GM23248 (cell line): ENCODE data around the gene RBKS. TPM values are rescaled to one million over a fixed set of nuclear protein-coding genes. Genes with fewer than 3 reads are reported as not detected.

Experiments
- DNase-seq: peaks from one replicate; pipeline ENCODE4 v3.0.0-alpha.2; 2015
- H2AFZ ChIP-seq: fragments of 200-600 bp; sonication (generic); 2 replicates; pipeline ENCODE4 v1.6.1; 2016; ENCODE audit warnings: antibody characterized with exemption
- H3F3A ChIP-seq: fragments of 200-600 bp; sonication (generic); 2 replicates; pipeline ENCODE4 v1.6.1; 2016; ENCODE audit warnings: mild to moderate bottlenecking, antibody characterized with exemption, mixed run types; ENCODE audit not compliant: insufficient read depth
- H3K27ac ChIP-seq: fragments of 200-600 bp; sonication (generic); 2 replicates; pipeline ENCODE4 v1.5.1; 2016; ENCODE audit warnings: mild to moderate bottlenecking
- H3K27me3 ChIP-seq: fragments of 200-600 bp; sonication (generic); replicated peaks from 2 replicates; pipeline ENCODE4 v1.6.1; 2016; ENCODE audit warnings: mild to moderate bottlenecking; ENCODE audit not compliant: insufficient read depth
- H3K36me3 ChIP-seq: fragments of 200-600 bp; sonication (generic); 2 replicates; pipeline ENCODE4 v1.6.1; 2016; ENCODE audit warnings: low read depth, mild to moderate bottlenecking
- H3K4me1 ChIP-seq: fragments of 200-600 bp; sonication (generic); 2 replicates; pipeline ENCODE4 v1.6.1; 2016; ENCODE audit warnings: mild to moderate bottlenecking; ENCODE audit not compliant: insufficient read depth
- H3K4me2 ChIP-seq: fragments of 200-600 bp; sonication (generic); one replicate; pipeline ENCODE4 v1.6.1; 2016; ENCODE audit warnings: mild to moderate bottlenecking; ENCODE audit not compliant: unreplicated experiment
- H3K4me3 ChIP-seq: fragments of 200-600 bp; sonication (generic); 2 replicates; pipeline ENCODE4 v1.5.1; 2016; ENCODE audit warnings: mild to moderate bottlenecking
- H3K79me2 ChIP-seq: fragments of 200-600 bp; sonication (generic); 2 replicates; pipeline ENCODE4 v1.6.1; 2016; ENCODE audit warnings: mild to moderate bottlenecking; ENCODE audit not compliant: insufficient read depth
- H3K9ac ChIP-seq: fragments of 200-600 bp; sonication (generic); 2 replicates; pipeline ENCODE4 v1.6.1; 2016; ENCODE audit warnings: mild to moderate bottlenecking
- H3K9me2 ChIP-seq: fragments of 200-600 bp; sonication (generic); 2 replicates; pipeline ENCODE4 v1.6.1; 2016; ENCODE audit warnings: mixed run types, mild to moderate bottlenecking, moderate library complexity; ENCODE audit not compliant: insufficient read depth
- H3K9me3 ChIP-seq: fragments of 200-600 bp; sonication (generic); one replicate; pipeline ENCODE4 v1.6.1; 2017; ENCODE audit warnings: low read depth
- H4K20me1 ChIP-seq: fragments of 200-600 bp; sonication (generic); 2 replicates; pipeline ENCODE4 v1.6.0; 2016; ENCODE audit not compliant: insufficient read depth
- EZH2 ChIP-seq: fragments of 200-600 bp; sonication (generic); IDR thresholded peaks from 2 replicates; pipeline ENCODE4 v1.6.1; 2018; ENCODE audit warnings: antibody characterized with exemption, mild to moderate bottlenecking; ENCODE audit not compliant: insufficient read depth, poor library complexity, severe bottlenecking
- EZH2phosphoT487 ChIP-seq: fragments of 200-600 bp; sonication (generic); IDR thresholded peaks from 2 replicates; pipeline ENCODE4 v1.6.1; 2018; ENCODE audit warnings: antibody characterized with exemption, moderate library complexity, mild to moderate bottlenecking, low read depth; ENCODE audit not compliant: insufficient read depth
- WGBS, 2 experiments: methylation state at CpG; one replicate each; pipeline ENCODE4 v1.1.6; 2015 to 2017; ENCODE audit warnings: low lambda C conversion rate in 2 of 2, low coverage in 1 of 2; ENCODE audit errors: missing lambda C conversion rate in 2 of 2; 5-methylcytosine and 5-hydroxymethylcytosine counted together
- in situ Hi-C: fragments of 300-500 bp; cut with MboI; formaldehyde crosslinking; loops from 2 replicates; pipeline ENCODE4 v1.15.0; 2020
- polyA plus RNA-seq: library from polyadenylated mRNA; unstranded; fragments of >200 nt; fragmentation: Nextera tagmentation; extraction: Ambion mirVana; gene quantifications from 2 replicates; pipeline ENCODE4 v1.2.1, GENCODE V29; 2016
- total RNA-seq: library from RNA; depleted of rRNA; stranded (reverse); fragments of >200 nt; shearing (Covaris generic); gene quantifications from 2 replicates; pipeline ENCODE4 v1.2.3, GENCODE V29; 2014

RBKS gene
- total and polyA plus RNA-seq, 2 experiments from 2014 or later: 2.8 to 3.6 TPM

DNA sequence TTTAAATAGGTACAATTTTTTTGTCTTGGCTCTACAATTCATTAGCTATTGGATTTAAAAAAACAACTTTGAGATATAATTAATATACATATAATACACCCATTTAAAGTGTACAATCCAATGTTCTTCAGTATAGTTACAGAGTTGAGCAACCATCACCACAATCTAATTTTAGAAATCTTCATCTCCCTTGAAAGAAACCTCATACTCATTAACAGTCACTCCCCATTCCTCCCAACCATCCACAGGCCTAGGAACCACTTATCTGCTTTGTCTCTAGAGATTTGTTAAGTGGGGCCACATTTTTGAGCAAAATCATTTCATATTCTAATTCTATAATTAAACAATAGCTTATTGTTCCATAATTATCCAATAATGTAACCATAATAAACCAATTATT lies 86.0 kb downstream of the RBKS start:
- Histone ChIP-seq H3K36me3 (no peaks in the 10 kb centered on the region), H3K9me3 (no peaks in the 10 kb centered on the region), H4K20me1 (no peaks in the 10 kb centered on the region), H3K79me2 (no peaks in the 10 kb centered on the region), H3K27ac (peak overlapping the region; percentile 1; the same call in 1 of the 2 replicates), H3K9ac (no peak overlapping the region), H3K4me1 (peaks cover 38% of the 10 kb centered on the region), H3K27me3 (no peaks in the 10 kb centered on the region), H3K4me2 (peak overlapping the region; percentile 27), H3K9me2 (no peaks in the 10 kb centered on the region), H3F3A (peaks cover 23% of the 10 kb centered on the region), H2AFZ (no peak overlapping the region), H3K4me3 (no peak overlapping the region)
- in situ Hi-C loops: no loop called here
- no peak for TF ChIP-seq EZH2
- TF ChIP-seq EZH2phosphoT487: no peak
- peak; percentile 59 for DNase-seq

DNA sequence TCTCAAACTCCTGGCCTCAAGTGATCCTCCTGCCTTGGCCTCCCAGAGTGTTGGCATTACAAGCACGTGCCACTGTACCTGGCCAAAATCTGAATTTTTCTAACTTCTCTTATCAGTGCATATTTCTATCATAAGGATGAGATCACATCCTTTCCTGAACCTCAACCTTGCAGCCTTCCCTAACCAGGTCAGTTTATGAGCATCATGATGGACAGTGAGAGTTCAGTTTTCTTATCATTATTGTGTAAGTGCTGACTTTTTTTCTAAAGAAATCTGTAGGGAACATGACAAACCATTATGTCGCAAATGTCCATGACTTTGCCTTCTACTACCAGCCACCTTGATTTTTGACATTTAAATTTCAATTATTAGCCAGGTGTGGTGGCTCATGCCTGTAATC lies 87.1 kb downstream of the RBKS start:
- H3F3A ChIP-seq: peaks cover 24% of the 10 kb centered on the region
- no peak overlapping the region for H2AFZ ChIP-seq
- in situ Hi-C loops: no loop called here
- no peak overlapping the region for H3K4me2 ChIP-seq
- no peaks in the 10 kb centered on the region for H3K36me3 ChIP-seq
- TF ChIP-seq EZH2 (no peak), EZH2phosphoT487 (no peak)
- WGBS, 2 experiments: 99 to 100% methylated on average over 2 of the region's 2 CpGs
- H3K27ac ChIP-seq: no peak overlapping the region
- no peak overlapping the region for H3K4me3 ChIP-seq
- H3K9ac ChIP-seq: no peak overlapping the region
- H3K9me3 ChIP-seq: no peaks in the 10 kb centered on the region
- H3K27me3 ChIP-seq: no peaks in the 10 kb centered on the region
- no peaks in the 10 kb centered on the region for H3K9me2 ChIP-seq
- H3K79me2 ChIP-seq: no peaks in the 10 kb centered on the region
- no peaks in the 10 kb centered on the region for H4K20me1 ChIP-seq
- no peak for DNase-seq
- peaks cover 42% of the 10 kb centered on the region for H3K4me1 ChIP-seq

DNA sequence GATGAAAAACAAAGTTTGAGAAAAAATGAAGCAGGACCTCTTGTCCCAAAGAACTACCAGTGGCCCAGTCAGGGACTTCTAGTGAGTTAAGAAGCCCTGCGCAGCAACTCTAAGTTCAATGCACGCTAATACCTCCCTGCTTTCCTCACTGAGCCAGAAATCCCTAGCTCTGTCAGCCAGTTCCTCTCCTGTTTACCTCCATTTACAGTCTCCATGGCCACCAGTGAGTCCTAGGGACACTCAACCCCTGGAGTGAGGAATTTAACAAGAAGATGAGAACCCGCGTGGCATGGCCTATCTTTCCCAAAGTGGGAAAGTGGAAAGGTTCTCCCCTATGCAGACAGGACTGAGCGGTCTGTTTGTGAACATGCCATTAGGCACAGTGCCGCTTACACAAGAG lies 87.6 kb downstream of the RBKS start:
- no peak overlapping the region for H2AFZ ChIP-seq
- 99% methylated on average over 6 of the region's 6 CpGs for WGBS, 2 experiments
- H3K9me3 ChIP-seq: no peaks in the 10 kb centered on the region
- no peaks in the 10 kb centered on the region for H3K27me3 ChIP-seq
- H3K9ac ChIP-seq: no peak overlapping the region
- no peak overlapping the region for H3K4me3 ChIP-seq
- no peak for TF ChIP-seq EZH2
- no peak for TF ChIP-seq EZH2phosphoT487
- no peaks in the 10 kb centered on the region for H3K36me3 ChIP-seq
- H3K27ac ChIP-seq: no peak overlapping the region
- no peaks in the 10 kb centered on the region for H4K20me1 ChIP-seq
- in situ Hi-C loops: no loop called here
- H3K79me2 ChIP-seq: no peaks in the 10 kb centered on the region
- no peak overlapping the region for H3K4me2 ChIP-seq
- DNase-seq: no peak
- H3K9me2 ChIP-seq: no peaks in the 10 kb centered on the region
- H3K4me1 ChIP-seq: peaks cover 42% of the 10 kb centered on the region
- H3F3A ChIP-seq: peaks cover 24% of the 10 kb centered on the region

DNA sequence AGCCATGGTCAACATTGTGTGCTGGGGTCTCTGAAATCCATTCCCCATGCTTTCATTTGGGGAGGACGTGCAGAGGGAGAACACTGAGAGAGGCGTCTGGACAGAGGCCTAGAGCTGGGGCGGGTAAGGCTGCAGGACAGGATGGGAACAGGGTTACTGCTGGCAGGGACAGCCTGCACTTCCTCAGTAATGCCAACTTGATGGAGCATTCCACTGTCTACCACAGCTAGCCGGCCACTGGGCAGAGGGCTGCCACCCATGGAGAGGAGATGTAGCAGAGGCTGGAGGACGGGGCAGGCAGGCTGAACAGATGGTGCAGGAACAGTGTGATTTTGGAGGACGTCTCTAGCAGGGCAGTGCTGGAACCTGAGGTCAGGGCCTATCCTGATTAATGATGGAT lies 89.3 kb downstream of the RBKS start:
- no peaks in the 10 kb centered on the region for H3K27me3 ChIP-seq
- H3K4me3 ChIP-seq: no peak overlapping the region
- H3K4me2 ChIP-seq: no peak overlapping the region
- in situ Hi-C loops: no loop called here
- no peaks in the 10 kb centered on the region for H3K9me2 ChIP-seq
- no peak for TF ChIP-seq EZH2phosphoT487
- no peak for TF ChIP-seq EZH2
- WGBS, 2 experiments: 94 to 97% methylated on average over 6 of the region's 6 CpGs
- H3K9ac ChIP-seq: no peak overlapping the region
- H3K27ac ChIP-seq: peak overlapping the region; percentile 94
- no peaks in the 10 kb centered on the region for H3K79me2 ChIP-seq
- DNase-seq: no peak
- no peaks in the 10 kb centered on the region for H3K36me3 ChIP-seq
- no peaks in the 10 kb centered on the region for H4K20me1 ChIP-seq
- peaks cover 48% of the 10 kb centered on the region for H3K4me1 ChIP-seq
- H3K9me3 ChIP-seq: no peaks in the 10 kb centered on the region
- no peak overlapping the region for H2AFZ ChIP-seq
- peaks cover 24% of the 10 kb centered on the region for H3F3A ChIP-seq

- Histone ChIP-seq H3K9me2 (no peaks in the 10 kb centered on the region), H3K4me2 (peak overlapping the region; percentile 58), H3K9me3 (no peaks in the 10 kb centered on the region), H3F3A (peaks cover 24% of the 10 kb centered on the region), H3K36me3 (no peaks in the 10 kb centered on the region), H4K20me1 (no peaks in the 10 kb centered on the region), H3K27ac (peak overlapping the region; percentile 94), H3K79me2 (no peaks in the 10 kb centered on the region), H3K27me3 (no peaks in the 10 kb centered on the region), H3K4me3 (peak overlapping the region; percentile 25; the same call in 1 of the 2 replicates), H2AFZ (peak overlapping the region; percentile 32; the same call in 1 of the 2 replicates), H3K9ac (peak overlapping the region; percentile 63), H3K4me1 (peaks cover 54% of the 10 kb centered on the region)
- 6 to 16% methylated on average over 4 of the region's 4 CpGs for WGBS, 2 experiments
- TF ChIP-seq EZH2phosphoT487 (no peak), EZH2 (no peak)
- peak; percentile 84 for DNase-seq
- in situ Hi-C loops: no loop called here
Observed at GRCh38 chr2:27799646-27800010, 90.6 kb downstream of the RBKS start.
